T-helper 2 cell (primary cell): Measurements from ENCODE around the gene TIGD4.

ENCODE experiments used
- DNase-seq, 5 experiments: peaks; one replicate each; pipeline versions ENCODE4 v3.0.0 to v3.0.0-alpha.2; 2012 to 2022

The TIGD4 gene

GRCh38 chr4:152719801-152720556, 59.6 kb downstream of the TIGD4 start:
- DNase-seq, result no peak
